Lung microvascular endothelial cell (primary cell): ENCODE data around the gene ATP4B. TPM values are rescaled to one million over a fixed set of nuclear protein-coding genes. Genes with fewer than 3 reads are reported as not detected.

Source experiments
- DNase-seq, 2 donors: peaks; one replicate each; pipeline versions ENCODE4 v3.0.0 to v3.0.0-alpha.2; 2010; ENCODE audit warnings: low read depth in 2 of 2
- total RNA-seq: library from RNA; depleted of rRNA; stranded (reverse); fragments of >200 nt; gene quantifications from 2 replicates; pipeline ENCODE4 v1.2.1, GENCODE V29; 2014

Gene ATP4B
- total RNA-seq, 1 donor from 2014 or later: not detected

- no peak for DNase-seq
Observed at GRCh38 chr13:113656831-113657671, 947 bp downstream of the ATP4B start.

GRCh38 chr13:113656003-113656588 is 1.9 kb downstream of the ATP4B start:
- DNase-seq: no peak

- DNase-seq: no peak
Observed at GRCh38 chr13:113655346-113656002, 2.5 kb downstream of the ATP4B start.

- no peak for DNase-seq
Observed at GRCh38 chr13:113654591-113655345, 3.2 kb downstream of the ATP4B start.

GRCh38 chr13:113654175-113654560 is 3.8 kb downstream of the ATP4B start:
- DNase-seq: peak; percentile 40 to 70

- DNase-seq: peak in 1 of 2 donors; percentile 84
Observed at GRCh38 chr13:113653264-113654174, 4.5 kb downstream of the ATP4B start.

GRCh38 chr13:113652404-113653263 is 5.4 kb downstream of the ATP4B start:
- no peak for DNase-seq

GRCh38 chr13:113651511-113652403 is 6.2 kb downstream of the ATP4B start:
- DNase-seq: no peak

- DNase-seq: no peak
Observed at GRCh38 chr13:113650731-113651148, 7.3 kb downstream of the ATP4B start.

GRCh38 chr13:113650275-113650674 is 7.7 kb downstream of the ATP4B start:
- DNase-seq: no peak

- DNase-seq: no peak
Observed at GRCh38 chr13:113649212-113649611, 8.8 kb downstream of the ATP4B start.

- no peak for DNase-seq
Observed at GRCh38 chr13:113648216-113648610, 9.8 kb downstream of the ATP4B start.

GRCh38 chr13:113647351-113648215 is 10.4 kb downstream of the ATP4B start:
- peak; percentile 39 to 52 for DNase-seq

GRCh38 chr13:113646921-113647340 is 11.1 kb downstream of the ATP4B start:
- DNase-seq: no peak

- no peak for DNase-seq
Observed at GRCh38 chr13:113646376-113646775, 11.6 kb downstream of the ATP4B start.

GRCh38 chr13:113645329-113645728 is 12.7 kb downstream of the ATP4B start:
- DNase-seq: no peak

GRCh38 chr13:113644800-113645199 is 13.2 kb downstream of the ATP4B start:
- no peak for DNase-seq

- no peak for DNase-seq
Observed at GRCh38 chr13:113643593-113643992, 14.4 kb downstream of the ATP4B start.
